ENCODE results near the gene IFT88.

Gene IFT88

GRCh38 chr13:20713751-20714150 is 146.8 kb downstream of the IFT88 start:
- no peak for TF ChIP-seq CTCF (IDR thresholded peaks at IDR 0.05; ENCODE audit: insufficient read depth, low read depth, low read length, missing control alignments)
- no peak overlapping the region for H3K4me3 ChIP-seq (ENCODE audit: low read length)
- DNase-seq (ENCODE audit: low read depth): no peak

- no peak for TF ChIP-seq CTCF (IDR thresholded peaks at IDR 0.05; ENCODE audit: insufficient read depth, low read depth, low read length, missing control alignments)
- DNase-seq (ENCODE audit: low read depth): no peak
- no peak overlapping the region for H3K4me3 ChIP-seq (ENCODE audit: low read length)
Observed at GRCh38 chr13:20714161-20714560, 147.2 kb downstream of the IFT88 start.

GRCh38 chr13:20714563-20715329 is 147.8 kb downstream of the IFT88 start:
- TF ChIP-seq CTCF (IDR thresholded peaks at IDR 0.05; ENCODE audit: insufficient read depth, low read depth, low read length, missing control alignments): no peak

GRCh38 chr13:20715330-20715712 is 148.4 kb downstream of the IFT88 start:
- H3K4me3 ChIP-seq (ENCODE audit: low read length): no peak overlapping the region
- TF ChIP-seq CTCF (IDR thresholded peaks at IDR 0.05; ENCODE audit: insufficient read depth, low read depth, low read length, missing control alignments): no peak
- no peak for DNase-seq (ENCODE audit: low read depth)

More at GRCh38 chr13:20714563-20715329, 147.8 kb downstream of the IFT88 start:
- no peak overlapping the region for H3K4me3 ChIP-seq (ENCODE audit: low read length)
- no peak for DNase-seq (ENCODE audit: low read depth)

GRCh38 chr13:20716951-20717350 is 150.0 kb downstream of the IFT88 start:
- no peak for TF ChIP-seq CTCF (IDR thresholded peaks at IDR 0.05; ENCODE audit: insufficient read depth, low read depth, low read length, missing control alignments)
- no peak overlapping the region for H3K4me3 ChIP-seq (ENCODE audit: low read length)
- no peak for DNase-seq (ENCODE audit: low read depth)

GRCh38 chr13:20717581-20718542 is 150.9 kb downstream of the IFT88 start:
- H3K4me3 ChIP-seq (ENCODE audit: low read length): no peak overlapping the region
- no peak for DNase-seq (ENCODE audit: low read depth)
- TF ChIP-seq CTCF (IDR thresholded peaks at IDR 0.05; ENCODE audit: insufficient read depth, low read depth, low read length, missing control alignments): no peak

Data from epithelial cell of esophagus (primary cell).